Common myeloid progenitor, CD34-positive (primary cell): ENCODE data around the gene EPB41L2.

Experiments
- CTCF ChIA-PET: fragments of 350-600 bp; sonication (Branson Sonifier 250); formaldehyde crosslinking; loops from one replicate; lab custom pipeline; 2021; ENCODE audit warnings: antibody characterized with exemption; lab: Charles Lee
- POLR2A ChIA-PET: fragments of 350-600 bp; sonication (Branson Sonifier 250); formaldehyde crosslinking; loops from one replicate; lab custom pipeline; 2021; ENCODE audit warnings: antibody characterized with exemption; lab: Charles Lee
- DNase-seq, 3 donors: peaks; one replicate each; pipeline versions ENCODE4 v3.0.0 to v3.0.0-alpha.2; 2013
- H3K27ac ChIP-seq, 2 experiments: 1 replicate in 1 of 2; 2 replicates in 1 of 2; pipeline ENCODE4 v1.7.0; 2013; ENCODE audit warnings: inconsistent platforms in 2 of 2, low read length in 2 of 2, mild to moderate bottlenecking in 2 of 2, low read depth in 1 of 2, moderate library complexity in 1 of 2; ENCODE audit not compliant: severe bottlenecking in 2 of 2, insufficient read depth in 1 of 2, poor library complexity in 1 of 2
- H3K27me3 ChIP-seq, 5 experiments: replicated peaks in 2 of 5; 1 replicate in 3 of 5; 2 replicates in 2 of 5; pipeline versions ENCODE4 v1.6.1 to v1.7.0; 2013; ENCODE audit warnings: low read length in 4 of 5, mild to moderate bottlenecking in 2 of 5, moderate library complexity in 2 of 5, inconsistent platforms in 1 of 5; ENCODE audit not compliant: insufficient read depth in 5 of 5, control insufficient read depth in 4 of 5
- H3K36me3 ChIP-seq, 4 experiments: 1 replicate in 2 of 4; 2 replicates in 2 of 4; pipeline versions ENCODE4 v1.6.1 to v1.7.0; 2013; ENCODE audit warnings: low read length in 3 of 4, control low read depth in 1 of 4, mild to moderate bottlenecking in 1 of 4; ENCODE audit not compliant: control insufficient read depth in 4 of 4, insufficient read depth in 4 of 4
- H3K4me1 ChIP-seq, 4 experiments: 1 replicate in 3 of 4; 2 replicates in 1 of 4; pipeline versions ENCODE4 v1.6.1 to v1.7.1; 2013; ENCODE audit warnings: low read length in 3 of 4, mild to moderate bottlenecking in 3 of 4, control low read depth in 1 of 4, inconsistent platforms in 1 of 4, moderate library complexity in 1 of 4; ENCODE audit not compliant: control insufficient read depth in 4 of 4, insufficient read depth in 4 of 4; ENCODE audit errors: control extremely low read depth in 1 of 4
- H3K4me3 ChIP-seq, 7 experiments: 1 replicate in 4 of 7; 2 replicates in 3 of 7; pipeline versions ENCODE4 v1.5.1 to v1.7.0; 2013; ENCODE audit warnings: mild to moderate bottlenecking in 7 of 7, low read length in 6 of 7, moderate library complexity in 6 of 7, inconsistent platforms in 2 of 7, low read depth in 2 of 7, control low read depth in 1 of 7; ENCODE audit not compliant: insufficient read depth in 4 of 7, control insufficient read depth in 1 of 7; ENCODE audit errors: extremely low read depth in 1 of 7
- H3K9me3 ChIP-seq, 5 experiments: 1 replicate in 4 of 5; 2 replicates in 1 of 5; pipeline versions ENCODE4 v1.6.1 to v1.7.1; 2013; ENCODE audit warnings: low read length in 4 of 5, mild to moderate bottlenecking in 2 of 5, inconsistent platforms in 1 of 5, low read depth in 1 of 5, moderate library complexity in 1 of 5; ENCODE audit not compliant: control insufficient read depth in 4 of 5, insufficient read depth in 2 of 5; ENCODE audit errors: control extremely low read depth in 1 of 5
- WGBS: methylation state at CpG from one replicate; pipeline ENCODE4 v1.1.5; 2013; ENCODE audit not compliant: insufficient coverage; 5-methylcytosine and 5-hydroxymethylcytosine counted together

Gene EPB41L2

DNA sequence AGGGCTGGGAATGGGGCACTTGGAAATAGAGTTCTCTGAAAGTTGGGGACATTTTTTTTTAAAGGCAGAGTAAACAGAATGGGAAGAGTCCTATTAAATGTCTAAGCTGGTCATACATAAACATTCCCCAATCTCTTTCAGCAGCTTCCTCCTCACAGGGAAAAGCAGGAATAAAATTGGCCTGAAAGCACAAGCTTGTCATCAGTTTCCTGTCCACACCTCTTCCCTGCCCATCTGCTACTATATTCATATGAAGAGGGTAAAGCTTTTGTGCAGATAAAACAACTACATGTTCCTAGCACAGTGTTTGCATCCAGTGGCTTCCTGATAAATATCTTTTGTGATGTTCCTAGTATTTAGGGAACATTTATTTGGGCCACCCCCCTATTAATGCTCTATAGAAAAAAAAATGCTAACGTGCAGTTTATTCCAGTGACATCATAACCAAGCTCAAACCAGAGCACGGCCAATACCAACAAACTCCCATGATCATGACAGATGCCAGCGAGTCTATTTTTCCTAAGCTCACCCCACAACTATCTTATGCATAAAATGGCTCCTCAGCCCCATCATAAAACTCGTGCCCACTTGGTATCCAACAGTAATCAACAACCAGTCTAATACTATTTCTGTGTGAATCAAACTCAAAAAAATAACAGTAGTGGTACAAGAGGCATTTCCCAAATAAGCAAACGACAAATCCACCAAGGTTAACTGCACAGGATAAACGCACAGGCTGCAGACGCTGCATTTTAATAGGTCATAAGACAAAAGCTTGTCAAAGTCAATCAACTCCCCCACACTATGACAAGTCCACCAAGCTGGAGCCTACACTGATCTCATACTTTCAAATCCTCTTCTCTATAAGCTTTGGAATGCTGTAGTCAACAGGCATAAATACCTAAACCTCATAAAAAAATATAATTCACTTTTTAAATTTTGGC, 95.3 kb downstream of the EPB41L2 start:
- Histone ChIP-seq H3K36me3 (no peaks in the 10 kb centered on the region), H3K27me3 (no peaks in the 10 kb centered on the region), H3K4me1 (no peaks in the 10 kb centered on the region), H3K9me3 (no peaks in the 10 kb centered on the region), H3K27ac (no peak overlapping the region), H3K4me3 (no peak overlapping the region)
- no peak for DNase-seq
- WGBS = 100% methylated on average over 4 of the region's 7 CpGs
- CTCF ChIA-PET = interaction anchor here (1.0 kb wide), 1 partner anchor 11 kb away, joined by 3 read pairs; no protein-coding TSS in a partner anchor
- POLR2A ChIA-PET = no interaction called here

GRCh38 chr6:130966344-130966980, 96.6 kb downstream of the EPB41L2 start:
- WGBS = 70% methylated on average over 4 of the region's 8 CpGs
- H3K27ac ChIP-seq = no peak overlapping the region
- H3K4me1 ChIP-seq = no peaks in the 10 kb centered on the region
- ChIA-PET CTCF (interaction anchor here (0.8 kb wide), 1 partner anchor 13 kb away, joined by 3 read pairs; no protein-coding TSS in a partner anchor), POLR2A (no interaction called here)
- H3K4me3 ChIP-seq = no peak overlapping the region
- H3K36me3 ChIP-seq = no peaks in the 10 kb centered on the region
- no peak for DNase-seq
- H3K27me3 ChIP-seq = no peaks in the 10 kb centered on the region
- no peaks in the 10 kb centered on the region for H3K9me3 ChIP-seq

GRCh38 chr6:130965656-130966055, 97.4 kb downstream of the EPB41L2 start:
- ChIA-PET CTCF (interaction anchor here (0.8 kb wide), 1 partner anchor 14 kb away, joined by 3 read pairs; no protein-coding TSS in a partner anchor), POLR2A (no interaction called here)
- DNase-seq = no peak

GRCh38 chr6:130964808-130965604, 98.0 kb downstream of the EPB41L2 start:
- CTCF ChIA-PET = no interaction called here
- POLR2A ChIA-PET = no interaction called here

More at GRCh38 chr6:130965656-130966055, 97.4 kb downstream of the EPB41L2 start:
- Histone ChIP-seq H3K4me1 (no peaks in the 10 kb centered on the region), H3K36me3 (no peaks in the 10 kb centered on the region), H3K9me3 (no peaks in the 10 kb centered on the region), H3K27ac (no peak overlapping the region), H3K4me3 (no peak overlapping the region), H3K27me3 (no peaks in the 10 kb centered on the region)

DNA sequence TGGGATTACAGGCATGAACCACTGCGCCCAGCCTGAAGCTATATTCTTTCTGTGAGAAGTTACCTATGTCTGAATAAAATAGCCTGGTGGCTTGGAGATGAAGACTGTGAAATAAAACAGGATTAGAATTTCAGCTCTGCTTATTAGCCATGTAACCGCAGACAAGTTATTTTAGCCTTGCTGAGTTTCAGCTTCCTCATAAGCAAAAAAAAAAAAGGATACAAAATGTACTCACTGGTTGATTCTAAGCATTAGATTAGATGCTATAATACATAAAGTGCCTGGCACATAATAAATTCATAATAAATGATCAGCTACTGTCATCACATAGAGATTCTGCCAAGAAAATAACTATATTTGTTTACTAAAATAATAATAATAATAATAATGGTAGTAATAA, 98.8 kb downstream of the EPB41L2 start:
- ChIA-PET CTCF (no interaction called here), POLR2A (no interaction called here)

More at GRCh38 chr6:130964808-130965604, 98.0 kb downstream of the EPB41L2 start:
- no peaks in the 10 kb centered on the region for H3K4me1 ChIP-seq
- no peak overlapping the region for H3K4me3 ChIP-seq
- DNase-seq = no peak
- no peaks in the 10 kb centered on the region for H3K27me3 ChIP-seq
- H3K36me3 ChIP-seq = no peaks in the 10 kb centered on the region
- no peak overlapping the region for H3K27ac ChIP-seq
- no CpG with 5 or more reads among the region's 5 CpGs for WGBS
- no peaks in the 10 kb centered on the region for H3K9me3 ChIP-seq

GRCh38 chr6:130962966-130963365, 100.1 kb downstream of the EPB41L2 start:
- Histone ChIP-seq H3K9me3 (no peaks in the 10 kb centered on the region), H3K27ac (no peak overlapping the region), H3K4me1 (no peaks in the 10 kb centered on the region), H3K27me3 (no peaks in the 10 kb centered on the region), H3K36me3 (no peaks in the 10 kb centered on the region), H3K4me3 (no peak overlapping the region)
- DNase-seq = no peak
- 55% methylated on average over 2 of the region's 2 CpGs for WGBS
- ChIA-PET CTCF (no interaction called here), POLR2A (no interaction called here)

More for the DNA sequence above, 98.8 kb downstream of the EPB41L2 start:
- Histone ChIP-seq H3K4me3 (no peak overlapping the region), H3K36me3 (no peaks in the 10 kb centered on the region), H3K27ac (no peak overlapping the region), H3K9me3 (no peaks in the 10 kb centered on the region), H3K4me1 (no peaks in the 10 kb centered on the region), H3K27me3 (no peaks in the 10 kb centered on the region)
- DNase-seq = no peak
- WGBS = 100% methylated on average over 1 of the region's 2 CpGs
